ENCODE measurements around the gene FKBP4.

GRCh38 chr12:2776129-2776806 lies 18.5 kb upstream of the FKBP4 start:
- no peak for TF ChIP-seq POLR2A (IDR thresholded peaks at IDR 0.05)
- TF ChIP-seq, protein P1, sequence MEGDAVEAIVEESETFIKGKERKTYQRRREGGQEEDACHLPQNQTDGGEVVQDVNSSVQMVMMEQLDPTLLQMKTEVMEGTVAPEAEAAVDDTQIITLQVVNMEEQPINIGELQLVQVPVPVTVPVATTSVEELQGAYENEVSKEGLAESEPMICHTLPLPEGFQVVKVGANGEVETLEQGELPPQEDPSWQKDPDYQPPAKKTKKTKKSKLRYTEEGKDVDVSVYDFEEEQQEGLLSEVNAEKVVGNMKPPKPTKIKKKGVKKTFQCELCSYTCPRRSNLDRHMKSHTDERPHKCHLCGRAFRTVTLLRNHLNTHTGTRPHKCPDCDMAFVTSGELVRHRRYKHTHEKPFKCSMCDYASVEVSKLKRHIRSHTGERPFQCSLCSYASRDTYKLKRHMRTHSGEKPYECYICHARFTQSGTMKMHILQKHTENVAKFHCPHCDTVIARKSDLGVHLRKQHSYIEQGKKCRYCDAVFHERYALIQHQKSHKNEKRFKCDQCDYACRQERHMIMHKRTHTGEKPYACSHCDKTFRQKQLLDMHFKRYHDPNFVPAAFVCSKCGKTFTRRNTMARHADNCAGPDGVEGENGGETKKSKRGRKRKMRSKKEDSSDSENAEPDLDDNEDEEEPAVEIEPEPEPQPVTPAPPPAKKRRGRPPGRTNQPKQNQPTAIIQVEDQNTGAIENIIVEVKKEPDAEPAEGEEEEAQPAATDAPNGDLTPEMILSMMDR (IDR thresholded peaks at IDR 0.05): no peak

Data from stomach (tissue), 4 donors.